Small intestine (tissue), 7 donors: ENCODE measurements around the gene IER5L. TPM values are rescaled to one million over a fixed set of nuclear protein-coding genes. Genes with fewer than 3 reads are reported as not detected.
A peak's percentile ranks its signal among the peaks of the same experiment; 100 is the strongest.
"Not testable (repeated sequence)": the region's sequence is repeated elsewhere in the genome, so short reads cannot be mapped to it uniquely, and the experiment has no call there.

Experiments
- DNase-seq, 2 donors: peaks; one replicate each; pipeline versions ENCODE4 v3.0.0 to v3.0.0-alpha.2; 2013
- FAIRE-seq: peaks from 2 replicates; lab custom pipeline; 2012; peaks lifted over from hg19 to GRCh38; lab: Jason Lieb, UNC
- H3K27ac ChIP-seq, 3 donors: one replicate each; pipeline ENCODE4 v1.5.1; 2013; ENCODE audit warnings: low read length in 2 of 3, mild to moderate bottlenecking in 2 of 3, control low read depth in 1 of 3, inconsistent platforms in 1 of 3, low read depth in 1 of 3, moderate library complexity in 1 of 3
- H3K27me3 ChIP-seq, 3 donors: one replicate each; pipeline ENCODE4 v1.6.1; 2013; ENCODE audit warnings: low read length in 3 of 3, inconsistent platforms in 1 of 3; ENCODE audit not compliant: control insufficient read depth in 3 of 3, insufficient read depth in 3 of 3
- H3K36me3 ChIP-seq, 3 donors: one replicate each; pipeline ENCODE4 v1.6.1; 2013; ENCODE audit warnings: low read length in 3 of 3, inconsistent platforms in 1 of 3, low read depth in 1 of 3, mild to moderate bottlenecking in 1 of 3, moderate library complexity in 1 of 3; ENCODE audit not compliant: control insufficient read depth in 3 of 3, insufficient read depth in 2 of 3
- H3K4me1 ChIP-seq, 3 donors: one replicate each; pipeline ENCODE4 v1.6.1; 2013; ENCODE audit warnings: low read length in 2 of 3, inconsistent platforms in 1 of 3, low read depth in 1 of 3, mild to moderate bottlenecking in 1 of 3, moderate library complexity in 1 of 3; ENCODE audit not compliant: control insufficient read depth in 3 of 3, insufficient read depth in 2 of 3
- H3K4me3 ChIP-seq, 3 donors: one replicate each; pipeline ENCODE4 v1.5.1; 2013; ENCODE audit warnings: low read length in 3 of 3, control low read depth in 1 of 3, inconsistent platforms in 1 of 3, low read depth in 1 of 3, mild to moderate bottlenecking in 1 of 3, moderate library complexity in 1 of 3
- H3K9me3 ChIP-seq, 2 donors: one replicate each; pipeline ENCODE4 v1.6.1; 2013; ENCODE audit warnings: low read depth in 1 of 2, low read length in 1 of 2; ENCODE audit not compliant: control insufficient read depth in 2 of 2, insufficient read depth in 1 of 2
- WGBS, 3 donors: extraction: QIAGEN DNeasy Blood & Tissue Kit; methylation state at CpG; one replicate each; pipeline ENCODE4 v1.1.7; 2013; 5-methylcytosine and 5-hydroxymethylcytosine counted together
- polyA plus RNA-seq, 4 donors: library from polyadenylated mRNA; stranded (reverse) in 3 of 4; unstranded in 1 of 4; fragments of 200-250 nt in 3 of 4; fragments of 120-200 nt in 1 of 4; gene quantifications; one replicate each; pipeline versions ENCODE4 v1.2.1 to v1.2.3, GENCODE V29; 2013
- donor health status: healthy with polysubstance abuse.
- donor health status: control.
- donor health status: control.
- donor health status: Bipolar disorder and iron deficiency.
- donor health status: healthy.

IER5L gene
- polyA plus RNA-seq, 4 donors, result 0.89 to 13.7 (median 4.6) TPM

DNA sequence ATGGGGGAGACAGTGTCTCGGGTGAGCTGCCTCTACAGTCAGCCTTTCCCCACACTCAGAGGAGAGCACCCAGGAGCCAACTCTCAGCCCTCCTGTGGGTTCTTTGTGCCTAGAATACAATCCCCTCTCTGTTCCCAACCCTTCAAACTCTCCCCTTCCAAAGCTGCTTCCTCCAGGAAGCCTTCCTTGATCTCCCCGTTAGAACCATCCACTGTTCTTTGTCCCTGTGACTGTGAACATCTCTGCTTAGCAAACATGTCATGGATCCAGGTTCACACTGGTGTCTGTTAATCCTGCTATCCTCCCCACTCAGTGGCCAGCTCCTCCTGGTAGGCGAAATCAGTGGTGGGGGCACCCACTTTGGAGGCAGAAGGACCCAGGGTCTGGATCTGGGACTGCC is 16.2 kb upstream of the IER5L start:
- Histone ChIP-seq H3K27ac (no peak overlapping the region), H3K36me3 (no peaks in the 10 kb centered on the region), H3K4me3 (no peak overlapping the region), H3K9me3 (peaks cover 0 to 11% of the 10 kb centered on the region in 2 donors), H3K27me3 (no peaks in the 10 kb centered on the region), H3K4me1 (peaks cover 0 to 9% (median 0%) of the 10 kb centered on the region in 3 donors)
- WGBS, 3 donors, result 50 to 78% (median 74%) methylated on average over 3 of the region's 3 CpGs
- DNase-seq, result no peak
- no peak for FAIRE-seq

DNA sequence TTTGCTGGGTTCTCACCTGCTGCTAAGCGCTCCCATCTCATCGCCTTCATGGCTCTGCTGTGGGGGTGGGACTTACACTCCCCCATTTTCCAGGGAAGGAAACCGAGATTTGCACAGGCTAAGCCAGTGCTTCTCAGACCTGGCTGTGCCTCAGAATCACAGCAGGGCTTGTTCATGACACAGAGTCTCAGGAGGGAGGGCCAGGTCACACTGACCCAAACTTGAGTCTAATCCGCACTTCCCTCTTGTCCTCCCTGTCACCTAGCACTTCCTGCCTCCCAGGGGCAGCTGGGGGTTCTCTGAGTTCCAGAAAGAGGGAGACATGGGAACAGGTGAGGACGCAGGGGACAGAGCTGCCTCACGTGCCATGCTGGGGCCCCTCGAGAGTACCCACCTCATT is 15.6 kb upstream of the IER5L start:
- Histone ChIP-seq H3K27me3 (no peaks in the 10 kb centered on the region), H3K27ac (no peak overlapping the region), H3K4me3 (no peak overlapping the region), H3K9me3 (peaks cover 0 to 11% of the 10 kb centered on the region in 2 donors), H3K36me3 (no peaks in the 10 kb centered on the region), H3K4me1 (peaks cover 0 to 8% (median 0%) of the 10 kb centered on the region in 3 donors)
- DNase-seq, result no peak
- WGBS, 3 donors, result 78 to 87% (median 83%) methylated on average over 7 of the region's 7 CpGs
- FAIRE-seq, result no peak

DNA sequence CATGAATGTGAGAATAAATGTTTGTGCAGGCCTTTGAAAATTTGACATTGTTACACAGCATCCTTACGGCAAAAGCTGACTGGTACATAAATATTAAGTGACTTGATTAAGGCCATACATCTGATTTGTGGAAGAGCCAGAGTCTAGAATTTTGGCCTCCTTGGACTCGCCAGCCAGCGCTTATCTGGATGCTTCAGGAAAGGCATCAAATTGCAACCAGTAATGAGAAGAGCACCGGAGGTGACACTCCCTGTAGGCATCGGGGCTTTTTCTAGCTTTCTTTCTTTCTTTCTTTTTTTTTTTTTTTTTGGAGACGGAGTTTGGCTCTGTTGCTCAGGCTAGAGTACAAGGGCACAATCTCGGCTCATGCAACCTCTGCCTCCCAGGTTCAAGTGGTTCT is 13.2 kb upstream of the IER5L start:
- 93% methylated on average over 7 of the region's 7 CpGs for WGBS, 3 donors
- Histone ChIP-seq H3K9me3 (peaks cover 0 to 15% of the 10 kb centered on the region in 2 donors), H3K27me3 (no peaks in the 10 kb centered on the region), H3K4me3 (no peak overlapping the region), H3K36me3 (no peaks in the 10 kb centered on the region), H3K4me1 (no peaks in the 10 kb centered on the region), H3K27ac (no peak overlapping the region)
- DNase-seq (no peak), FAIRE-seq (no peak)

DNA sequence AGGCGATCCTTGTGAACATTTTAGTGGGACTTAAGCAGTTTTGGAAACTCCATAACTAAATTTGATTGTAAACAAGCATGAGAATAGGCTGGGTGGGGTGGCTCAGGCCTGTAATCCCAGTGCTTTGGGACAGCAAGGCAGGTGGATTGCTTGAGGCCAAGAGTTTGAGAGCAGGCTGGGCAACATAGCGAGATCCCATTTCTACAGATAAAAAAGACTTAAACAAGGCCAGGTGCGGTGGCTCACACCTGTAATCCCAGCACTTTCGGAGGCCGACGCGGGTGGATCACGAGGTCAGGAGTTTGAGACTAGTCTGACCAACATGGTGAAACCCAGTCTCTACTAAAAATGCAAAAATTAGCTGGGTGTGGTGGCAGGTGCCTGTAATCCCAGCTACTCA is 11.9 kb upstream of the IER5L start:
- not testable (repeated sequence) for H3K27ac ChIP-seq, DNase-seq, H3K4me1 ChIP-seq, H3K27me3 ChIP-seq, H3K36me3 ChIP-seq, H3K9me3 ChIP-seq, H3K4me3 ChIP-seq, FAIRE-seq
- WGBS, 3 donors, result 95 to 96% (median 95%) methylated on average over 8 of the region's 8 CpGs

DNA sequence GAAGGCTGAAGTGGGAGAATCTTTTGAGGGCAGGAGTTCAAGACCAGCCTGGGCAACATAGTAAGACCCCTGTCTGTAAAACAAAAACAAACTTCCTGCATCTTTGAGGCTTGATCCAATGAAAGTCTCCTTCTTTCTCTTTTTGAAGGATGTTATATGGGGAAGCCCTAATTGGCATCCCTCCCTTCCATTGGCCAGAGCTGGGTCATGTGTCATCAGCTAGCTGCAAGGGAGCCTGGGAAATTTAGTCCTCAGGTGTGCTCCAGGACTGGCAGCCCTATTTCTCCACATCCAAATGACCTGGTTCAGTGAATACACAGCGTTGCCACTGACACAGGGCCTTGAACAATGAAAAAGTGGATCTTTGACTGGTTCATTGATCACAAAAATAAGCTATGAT is 9.0 kb upstream of the IER5L start:
- no peak overlapping the region for H3K4me3 ChIP-seq
- FAIRE-seq (no peak), DNase-seq (no peak)
- peaks cover 6 to 30% (median 13%) of the 10 kb centered on the region in 3 donors for H3K4me1 ChIP-seq
- H3K27me3 ChIP-seq, result no peaks in the 10 kb centered on the region
- H3K9me3 ChIP-seq, result peaks cover 0 to 6% of the 10 kb centered on the region in 2 donors
- 82 to 90% (median 87%) methylated on average over 1 of the region's 1 CpG for WGBS, 3 donors
- H3K36me3 ChIP-seq, result no peaks in the 10 kb centered on the region
- H3K27ac ChIP-seq, result no peak overlapping the region

DNA sequence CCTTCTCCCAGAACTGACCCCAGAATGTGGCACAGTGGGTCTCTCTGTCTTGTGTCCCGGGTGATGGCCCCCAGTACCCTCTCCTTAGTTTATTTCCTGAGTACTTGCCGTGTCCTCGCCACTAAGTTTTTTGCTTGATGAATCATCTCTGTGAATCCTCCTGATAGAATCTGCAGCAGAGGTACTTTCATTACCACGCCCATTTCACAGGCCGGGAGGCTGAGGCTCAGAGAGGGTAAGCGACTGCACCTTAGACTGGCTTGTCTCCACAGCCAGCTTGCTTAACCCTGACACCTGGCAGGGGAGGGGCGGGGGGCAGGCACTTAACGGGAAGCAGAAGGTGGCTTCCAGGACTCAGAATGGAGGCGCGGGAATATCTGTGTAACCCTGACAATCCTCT is 7.9 kb upstream of the IER5L start:
- DNase-seq (no peak), FAIRE-seq (no peak)
- H3K27me3 ChIP-seq, result no peaks in the 10 kb centered on the region
- H3K4me1 ChIP-seq, result peaks cover 9 to 41% (median 15%) of the 10 kb centered on the region in 3 donors
- 54 to 74% (median 59%) methylated on average over 10 of the region's 10 CpGs for WGBS, 3 donors
- no peak overlapping the region for H3K27ac ChIP-seq
- no peak overlapping the region for H3K4me3 ChIP-seq
- H3K36me3 ChIP-seq, result no peaks in the 10 kb centered on the region
- H3K9me3 ChIP-seq, result peaks cover 0 to 4% of the 10 kb centered on the region in 2 donors

DNA sequence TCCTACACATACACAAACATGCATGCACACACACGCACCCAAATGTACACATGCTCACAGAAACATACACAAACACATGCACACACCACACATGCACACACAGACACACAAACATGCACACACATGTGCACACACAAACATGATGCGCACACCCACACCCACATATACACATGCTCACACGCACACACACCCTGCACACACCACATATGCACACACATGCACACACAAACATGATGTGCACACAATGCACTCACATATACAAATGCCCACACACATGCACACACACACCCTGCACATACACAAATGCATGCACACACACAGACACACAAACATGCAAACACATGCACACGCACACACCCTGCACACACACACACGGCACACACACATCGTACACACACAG is 7.3 kb upstream of the IER5L start:
- H3K4me1 ChIP-seq, result peaks cover 9 to 47% (median 15%) of the 10 kb centered on the region in 3 donors
- DNase-seq, result no peak
- no peak for FAIRE-seq
- H3K9me3 ChIP-seq, result peaks cover 0 to 4% of the 10 kb centered on the region in 2 donors
- H3K36me3 ChIP-seq, result no peaks in the 10 kb centered on the region
- no peak overlapping the region for H3K27ac ChIP-seq
- 94 to 97% (median 96%) methylated on average over 6 of the region's 6 CpGs for WGBS, 3 donors
- H3K4me3 ChIP-seq, result no peak overlapping the region
- H3K27me3 ChIP-seq, result no peaks in the 10 kb centered on the region

DNA sequence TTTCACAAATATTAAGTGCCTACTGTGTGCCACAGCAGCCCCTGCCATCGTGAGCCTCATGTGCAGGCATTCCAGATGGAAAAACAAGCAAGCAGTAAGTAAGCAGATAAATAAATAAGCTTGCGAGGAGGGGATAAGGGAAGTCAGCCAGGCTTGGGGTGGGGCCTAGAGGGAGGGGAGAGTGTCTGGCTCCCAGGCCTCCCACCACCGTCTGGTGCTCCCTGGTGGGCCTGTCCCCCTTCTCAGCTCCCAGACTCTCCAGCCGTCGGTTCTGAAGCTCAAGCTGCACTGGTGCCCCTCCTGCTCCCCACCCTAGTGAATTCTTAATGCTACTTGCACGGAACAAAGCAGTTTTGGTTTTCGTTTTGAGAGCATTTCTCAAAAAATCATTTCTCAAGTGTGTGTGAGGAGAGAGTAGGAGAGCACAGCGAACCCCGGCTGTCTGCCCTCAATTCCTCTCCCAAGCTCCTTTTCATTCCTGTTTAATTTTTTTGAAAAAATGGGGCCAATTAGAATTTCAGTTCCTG is 6.6 kb upstream of the IER5L start:
- peak overlapping the region in 1 of 3 donors; percentile 4 for H3K4me3 ChIP-seq
- H3K4me1 ChIP-seq, result peaks cover 12 to 54% (median 15%) of the 10 kb centered on the region in 3 donors
- no peak for DNase-seq
- no peaks in the 10 kb centered on the region for H3K36me3 ChIP-seq
- peak overlapping the region in 2 of 3 donors; percentile 14 to 84 for H3K27ac ChIP-seq
- H3K27me3 ChIP-seq, result no peaks in the 10 kb centered on the region
- 31 to 38% (median 33%) methylated on average over 9 of the region's 9 CpGs for WGBS, 3 donors
- no peak for FAIRE-seq
- peaks cover 0 to 4% of the 10 kb centered on the region in 2 donors for H3K9me3 ChIP-seq

DNA sequence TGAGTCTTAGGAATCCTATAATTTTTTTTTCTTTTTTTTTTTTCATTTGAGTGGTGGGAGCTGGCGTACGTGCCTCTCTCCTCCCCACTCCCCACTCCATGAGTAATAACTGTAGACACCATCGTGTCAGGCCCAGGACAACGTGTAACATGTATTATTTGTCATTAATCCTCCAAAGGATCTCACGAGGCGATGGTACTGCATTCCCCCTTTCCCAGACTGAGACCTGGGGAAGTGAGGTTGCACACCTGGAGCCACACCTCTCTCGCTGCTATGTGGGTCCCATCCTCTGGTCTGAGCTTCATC is 6.1 kb upstream of the IER5L start:
- Histone ChIP-seq H3K4me1 (peaks cover 14 to 59% (median 15%) of the 10 kb centered on the region in 3 donors), H3K27ac (peak overlapping the region; percentile 14 to 84 (median 47)), H3K9me3 (peaks cover 0 to 4% of the 10 kb centered on the region in 2 donors), H3K36me3 (no peaks in the 10 kb centered on the region), H3K4me3 (peak overlapping the region in 1 of 3 donors; percentile 4), H3K27me3 (no peaks in the 10 kb centered on the region)
- DNase-seq (no peak), FAIRE-seq (no peak)
- WGBS, 3 donors, result 21 to 48% (median 35%) methylated on average over 7 of the region's 7 CpGs
